ENCODE measurements around the gene PAPOLA.

PAPOLA gene

DNA sequence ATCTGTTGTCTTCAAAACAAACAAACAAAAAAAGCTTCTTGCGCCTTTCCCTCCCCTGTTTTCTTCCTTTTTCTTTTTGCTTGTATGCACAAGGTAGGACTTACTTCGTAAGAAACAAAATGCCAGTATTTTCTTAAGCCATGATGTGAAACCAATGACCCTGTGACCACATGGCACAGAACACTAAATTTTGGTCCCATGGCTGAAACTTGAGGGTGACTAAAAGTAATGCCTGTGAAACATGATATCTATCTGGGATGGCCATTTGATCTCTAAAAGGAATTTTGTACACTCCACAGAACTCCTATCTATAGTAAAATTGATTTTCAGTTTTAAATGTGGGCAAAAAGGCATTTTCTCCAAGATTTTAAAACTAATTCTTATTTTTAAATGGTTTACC lies 63.6 kb downstream of the PAPOLA start:
- DNase-seq (ENCODE audit: low read depth), result no peak

DNA sequence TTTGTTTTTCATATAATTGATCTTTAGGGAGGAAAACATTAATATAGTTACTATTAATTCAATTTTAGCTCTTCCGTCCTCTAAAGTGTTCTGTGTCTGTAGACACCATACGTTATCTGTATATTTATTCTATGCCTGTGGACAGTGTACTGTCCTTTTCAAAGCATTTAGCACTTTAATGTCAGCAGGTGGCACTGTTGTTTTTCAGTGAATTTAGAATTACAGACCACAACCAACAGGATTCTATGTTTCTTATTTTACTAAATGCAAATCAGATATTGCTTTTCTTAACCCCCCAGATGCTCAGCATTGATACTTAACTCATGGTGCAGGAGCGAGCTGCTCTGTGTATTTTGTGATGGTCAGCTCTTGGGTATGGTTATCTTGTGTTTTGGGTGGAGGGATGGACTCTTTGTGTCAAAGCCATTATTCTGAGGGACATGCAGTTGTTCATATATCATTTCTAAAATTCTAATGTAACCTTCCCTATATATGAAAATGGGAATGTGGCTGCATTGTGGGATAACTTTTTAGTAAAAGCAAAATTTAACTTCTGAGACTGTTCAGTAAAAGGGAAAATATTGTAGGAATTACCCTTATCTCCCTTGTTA lies 65.2 kb downstream of the PAPOLA start:
- DNase-seq (ENCODE audit: low read depth), result no peak

DNA sequence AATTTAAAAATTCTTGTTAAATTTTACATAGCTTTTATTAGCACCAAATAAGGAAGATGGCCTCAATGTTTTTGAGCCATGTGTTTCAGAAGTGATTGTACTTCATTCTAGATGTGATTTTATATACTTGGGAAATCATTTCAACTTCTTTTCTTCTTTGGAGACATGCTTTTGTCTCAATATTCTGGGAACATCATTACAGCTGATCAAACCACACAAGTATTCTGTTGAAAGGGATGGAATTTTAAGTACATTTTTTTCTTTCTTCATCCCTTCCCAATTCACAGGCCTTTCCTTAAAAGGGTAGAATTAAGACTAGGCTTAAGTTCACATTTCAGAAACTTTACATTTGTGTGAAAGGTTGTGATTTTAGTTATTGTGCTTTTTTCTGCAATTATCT lies 66.4 kb downstream of the PAPOLA start:
- DNase-seq (ENCODE audit: low read depth), result no peak

DNA sequence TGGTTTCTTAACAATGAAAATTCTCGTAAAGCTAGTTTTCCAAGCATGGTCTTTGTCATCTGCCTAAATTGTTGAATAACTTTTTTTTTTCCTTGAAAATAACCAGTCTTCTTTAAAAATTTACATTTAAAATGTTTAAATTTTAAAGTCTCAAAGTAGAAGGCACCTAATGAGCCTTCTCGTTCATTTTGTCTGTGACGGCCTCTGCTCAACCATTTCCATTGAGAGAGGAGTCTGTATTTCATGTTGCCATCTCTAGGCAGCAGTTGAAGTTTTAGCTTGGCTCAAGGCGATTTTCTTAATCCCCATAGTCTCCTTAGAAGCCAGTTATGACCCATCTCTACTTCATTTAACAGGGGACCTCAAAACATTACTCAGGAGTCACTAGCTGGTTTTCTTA lies 69.1 kb downstream of the PAPOLA start:
- DNase-seq (ENCODE audit: low read depth), result no peak

DNA sequence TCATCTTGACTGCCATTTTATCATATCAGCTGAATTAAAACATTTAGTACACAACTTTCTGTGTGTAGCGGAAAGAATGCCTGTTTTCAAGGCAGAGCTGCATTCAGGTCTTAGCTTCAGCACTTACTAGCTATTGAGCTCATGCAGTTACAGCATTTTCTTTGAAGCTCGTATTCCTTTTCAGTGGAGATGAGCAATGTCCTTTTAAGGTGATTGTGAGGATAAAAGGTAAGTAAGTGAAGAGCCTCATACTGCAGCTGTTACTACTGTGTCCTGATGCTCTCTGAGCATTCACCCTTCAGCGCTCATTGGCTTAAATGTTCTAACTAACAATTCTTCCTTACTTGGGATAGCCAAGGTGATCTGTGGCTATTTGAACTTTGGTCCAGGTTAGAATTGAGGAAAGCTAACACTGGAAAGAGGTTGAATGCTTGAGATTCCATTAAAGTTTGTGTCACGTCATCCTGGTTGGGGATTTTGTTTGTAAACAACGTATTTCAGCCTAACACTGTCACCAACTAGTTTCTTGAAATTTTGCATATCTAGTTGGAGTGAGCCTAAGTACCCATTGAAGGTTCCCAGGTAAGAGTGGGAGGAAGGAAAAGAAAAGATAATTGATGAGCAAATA lies 71.4 kb downstream of the PAPOLA start:
- DNase-seq (ENCODE audit: low read depth), result no peak

DNA sequence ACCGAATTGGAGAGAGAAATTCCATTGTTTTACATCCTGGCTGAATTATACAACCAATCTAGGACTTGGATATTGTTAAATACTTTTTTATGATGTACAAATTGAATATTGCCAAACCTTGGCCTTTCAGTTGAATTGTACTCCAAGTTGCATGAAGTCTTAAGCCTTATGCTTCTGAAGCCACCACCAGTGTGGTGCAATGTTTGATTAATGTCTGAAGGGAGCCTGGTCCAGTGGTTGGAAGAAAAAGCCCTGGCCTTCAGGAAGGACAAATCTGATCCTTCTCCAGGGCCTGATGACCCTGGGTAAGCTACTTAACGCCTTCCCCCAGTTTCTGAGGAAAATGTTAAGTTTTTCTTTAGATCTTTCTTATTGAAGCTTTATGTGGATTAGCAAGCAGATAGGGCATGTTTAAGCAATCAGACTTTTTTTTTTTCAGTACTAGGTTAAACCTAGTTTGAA lies 72.0 kb downstream of the PAPOLA start:
- no peak for DNase-seq (ENCODE audit: low read depth)

DNA sequence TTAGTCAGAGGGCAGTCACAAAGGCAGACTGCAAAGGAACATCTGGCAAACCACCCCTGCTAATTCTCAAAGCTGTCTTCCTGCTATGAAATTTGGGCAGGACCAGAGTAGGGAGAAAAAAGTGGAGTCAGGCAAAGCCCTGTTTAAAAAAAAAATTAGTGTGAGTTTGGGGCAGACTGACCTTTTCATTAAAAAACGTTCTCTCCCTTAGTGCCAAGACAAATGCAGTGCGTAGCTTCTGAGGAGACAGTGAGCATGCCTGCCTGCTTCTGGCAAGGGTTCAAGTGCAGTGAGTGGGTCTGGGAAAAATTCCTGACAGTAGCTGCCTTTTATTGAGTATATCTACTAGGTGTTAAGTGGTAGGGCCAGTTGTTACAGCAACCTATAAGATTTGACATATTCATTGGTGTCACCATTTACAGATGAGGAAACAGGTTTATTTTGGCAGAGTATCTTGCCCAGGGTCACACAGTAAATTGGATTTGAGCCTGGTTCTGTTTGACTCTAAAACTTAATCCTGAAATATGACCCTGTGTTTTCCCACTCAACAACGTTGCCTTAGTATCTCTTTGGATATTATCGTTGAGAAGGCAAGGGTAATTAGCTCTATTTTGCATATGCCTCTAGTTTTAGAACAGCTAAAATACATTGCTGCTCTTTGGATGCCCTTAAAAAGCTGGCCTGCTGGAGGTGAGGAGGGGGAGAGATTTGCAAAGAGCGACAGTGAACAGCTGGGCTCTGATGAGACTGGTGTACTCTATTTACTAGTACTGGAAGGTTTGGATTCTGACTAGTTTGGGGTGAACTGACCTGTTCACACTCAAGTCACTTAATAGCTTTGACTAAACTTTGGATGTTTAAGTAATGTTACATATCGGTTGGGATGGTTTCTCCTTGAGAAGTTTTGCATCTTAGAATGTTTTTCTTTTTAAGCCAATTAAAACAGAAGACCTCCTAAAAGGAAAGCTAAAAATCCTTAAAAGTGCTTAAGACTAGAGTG lies 72.8 kb downstream of the PAPOLA start:
- peak; percentile 19 for DNase-seq (ENCODE audit: low read depth)

DNA sequence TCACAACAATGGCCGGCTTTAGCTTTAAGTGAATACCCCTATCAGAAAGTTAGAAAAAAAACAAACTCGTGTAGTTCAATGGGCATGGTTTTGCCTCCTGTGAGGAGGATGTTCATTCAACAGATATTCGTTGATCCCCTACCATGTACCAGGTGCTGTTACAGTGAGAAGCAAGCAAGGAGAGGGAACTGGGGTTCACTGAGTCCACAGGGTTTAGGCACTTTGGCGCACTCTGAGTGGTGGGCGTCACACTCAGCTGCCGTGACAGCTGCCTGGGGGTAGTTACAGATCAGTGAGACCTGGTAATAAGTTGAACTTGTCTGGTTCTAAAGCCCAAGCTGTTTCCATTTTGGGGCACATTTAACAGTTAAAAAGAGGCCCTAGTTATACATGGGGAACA lies 74.2 kb downstream of the PAPOLA start:
- DNase-seq (ENCODE audit: low read depth), result no peak

DNA sequence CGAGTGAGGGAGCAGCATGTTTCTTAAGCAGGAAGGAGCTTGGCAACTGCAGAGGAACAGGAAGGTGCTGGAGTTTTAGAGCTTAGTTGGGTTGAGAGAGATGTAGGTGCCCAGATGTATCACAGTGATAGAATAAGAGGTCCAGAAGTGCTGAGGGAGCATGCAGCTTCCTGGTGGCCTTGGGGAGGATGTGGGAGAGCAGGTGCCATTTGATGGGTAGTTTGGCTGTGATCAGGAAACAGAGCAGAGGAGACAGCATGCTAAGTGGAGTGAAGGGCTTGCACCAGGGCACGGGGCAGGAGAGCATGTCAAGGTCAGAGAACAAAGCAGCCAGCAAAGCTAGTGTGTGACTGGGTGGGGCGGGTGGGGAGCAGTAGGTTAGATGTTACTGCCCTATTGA lies 74.8 kb downstream of the PAPOLA start:
- DNase-seq (ENCODE audit: low read depth), result no peak

DNA sequence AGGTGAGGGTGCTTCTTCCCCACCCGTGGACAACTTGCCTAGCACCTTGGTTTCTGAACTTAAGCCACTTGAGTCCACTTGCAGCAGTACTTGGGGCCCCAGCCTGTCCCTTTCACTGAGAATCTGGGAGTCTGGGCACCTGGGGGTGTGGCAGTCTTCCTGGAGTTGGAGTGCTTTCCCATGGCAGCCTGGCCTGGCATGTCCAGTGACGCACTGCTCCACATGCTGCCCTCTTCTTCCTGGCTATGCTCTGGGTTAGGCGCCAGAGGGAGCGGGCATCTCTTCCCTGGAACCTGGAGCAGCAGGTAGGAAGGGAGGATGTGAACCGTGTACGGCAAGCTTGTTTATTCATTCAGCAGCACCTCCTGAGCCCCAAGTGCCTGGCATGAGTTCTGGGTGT lies 76.4 kb downstream of the PAPOLA start:
- DNase-seq (ENCODE audit: low read depth), result no peak

DNA sequence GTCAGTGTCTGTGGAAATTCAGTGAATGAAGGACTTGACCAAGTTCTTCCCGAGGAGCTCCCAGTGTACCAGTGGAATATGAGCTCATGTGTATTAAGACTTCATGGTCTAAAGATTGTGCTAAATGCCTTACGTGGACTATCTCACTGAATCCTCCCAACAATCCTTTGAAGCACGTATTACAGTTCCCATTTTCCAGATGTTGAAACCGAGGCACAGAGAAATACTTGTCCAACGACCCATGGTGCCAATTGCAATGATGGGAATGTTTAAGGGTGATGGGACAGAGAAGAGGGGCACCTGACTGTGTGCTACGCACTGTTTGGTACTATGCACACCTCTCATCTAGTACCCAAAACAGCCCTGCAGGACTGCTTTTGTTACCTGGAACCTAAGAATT lies 77.2 kb downstream of the PAPOLA start:
- DNase-seq (ENCODE audit: low read depth), result no peak

DNA sequence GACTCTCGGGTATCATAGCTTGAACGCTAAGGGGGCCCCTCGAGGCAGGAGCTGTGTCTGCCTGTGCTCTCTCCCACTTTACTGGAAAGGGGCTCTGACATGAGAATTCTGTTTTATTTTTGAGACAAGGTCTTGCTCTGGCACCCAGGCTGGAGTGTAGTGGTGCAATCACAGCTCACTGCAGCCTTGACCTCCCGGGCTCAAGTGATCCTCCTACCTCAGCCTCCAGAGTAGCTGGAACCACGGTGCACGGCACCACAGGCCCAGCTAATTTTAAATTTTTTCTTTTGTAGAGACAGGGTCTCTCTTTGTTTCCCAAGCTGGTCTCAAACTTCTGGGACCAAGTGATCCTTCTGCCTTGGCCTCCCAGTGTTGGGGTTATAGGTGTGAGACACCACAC lies 77.7 kb downstream of the PAPOLA start:
- DNase-seq (ENCODE audit: low read depth), result no peak

DNA sequence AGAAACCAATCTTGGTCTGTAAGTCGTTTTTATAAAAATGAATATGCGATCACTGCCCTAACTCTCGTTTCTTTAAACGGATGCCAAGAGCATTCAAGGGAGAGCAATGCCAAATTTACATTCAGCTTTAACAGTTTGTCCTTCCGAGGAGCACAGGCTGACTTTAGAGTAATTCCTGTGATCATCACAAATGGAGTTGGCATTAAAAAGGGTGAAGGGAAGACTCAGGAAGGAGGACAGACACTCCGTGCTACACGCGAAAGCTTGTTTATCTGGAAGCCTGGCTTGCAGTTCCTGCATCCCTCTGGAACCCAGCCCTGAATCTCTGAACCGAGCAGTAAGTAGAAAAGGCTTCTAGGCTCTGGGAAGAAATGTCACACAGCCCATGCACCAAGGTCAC lies 78.4 kb downstream of the PAPOLA start:
- no peak for DNase-seq (ENCODE audit: low read depth)

DNA sequence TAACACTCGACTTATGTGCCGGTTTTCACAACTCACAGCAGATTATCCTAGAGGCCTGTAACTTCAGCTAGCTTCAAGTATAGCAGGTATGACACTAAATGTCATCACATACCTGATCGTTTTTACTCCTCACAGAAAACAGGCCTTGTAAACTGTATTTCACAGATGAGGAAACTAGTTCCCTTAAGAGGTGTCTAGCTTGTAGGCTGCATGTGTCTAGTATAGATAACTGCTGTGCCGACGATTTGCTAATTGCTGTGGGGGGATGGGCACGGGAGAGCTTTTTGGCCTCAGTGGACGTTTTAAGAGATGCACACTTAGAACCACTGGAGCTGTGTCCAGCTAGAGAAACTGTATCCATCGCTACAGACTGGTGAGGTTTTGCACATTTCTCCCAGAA lies 78.8 kb downstream of the PAPOLA start:
- DNase-seq (ENCODE audit: low read depth), result no peak

DNA sequence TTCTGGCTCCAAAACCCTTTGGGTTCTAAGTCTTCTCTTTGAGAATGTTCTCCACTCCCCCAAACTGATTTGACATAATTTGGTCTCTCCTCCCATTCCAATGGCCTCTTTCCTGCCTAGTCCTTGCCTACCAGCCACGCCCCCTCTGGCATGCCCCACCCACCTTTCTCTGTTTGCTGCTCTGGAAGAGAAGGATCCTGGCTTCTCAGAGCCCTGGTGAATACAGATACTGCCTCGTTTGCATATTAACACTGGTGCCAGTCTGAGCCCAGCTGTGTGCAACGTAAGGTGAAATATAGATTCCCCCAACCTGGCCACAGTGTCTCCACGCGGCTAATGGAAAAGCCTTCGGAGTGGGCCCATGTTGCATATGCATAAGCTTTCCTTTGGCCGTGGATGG lies 79.7 kb downstream of the PAPOLA start:
- no peak for DNase-seq (ENCODE audit: low read depth)

DNA sequence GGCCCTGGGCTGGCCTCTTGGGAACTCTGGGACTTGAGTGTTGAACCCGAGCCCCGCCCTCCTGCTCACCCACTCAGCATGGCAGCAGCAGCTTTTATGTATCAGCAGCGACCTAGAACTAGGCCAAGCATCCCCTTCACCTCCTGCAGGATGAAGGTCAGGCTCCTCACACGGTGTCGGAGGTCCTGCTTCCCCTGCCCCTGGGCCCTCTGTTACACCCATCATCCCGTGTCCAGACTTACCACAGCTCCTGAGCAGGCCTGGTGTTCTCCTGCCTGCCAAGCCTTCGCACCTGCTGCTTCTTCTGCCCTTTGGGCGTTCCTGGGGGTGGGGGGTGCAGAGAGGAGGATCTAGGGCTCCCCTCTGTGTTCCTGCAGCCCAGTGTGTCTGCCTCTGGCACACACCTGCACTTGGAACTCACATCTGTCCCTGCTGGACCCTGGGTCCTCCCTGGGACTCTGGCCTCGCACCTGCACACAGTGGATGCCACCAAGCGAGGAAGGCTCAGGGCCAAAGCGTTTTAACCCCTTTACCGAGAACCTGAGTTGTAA lies 80.3 kb downstream of the PAPOLA start:
- no peak for DNase-seq (ENCODE audit: low read depth)

DNA sequence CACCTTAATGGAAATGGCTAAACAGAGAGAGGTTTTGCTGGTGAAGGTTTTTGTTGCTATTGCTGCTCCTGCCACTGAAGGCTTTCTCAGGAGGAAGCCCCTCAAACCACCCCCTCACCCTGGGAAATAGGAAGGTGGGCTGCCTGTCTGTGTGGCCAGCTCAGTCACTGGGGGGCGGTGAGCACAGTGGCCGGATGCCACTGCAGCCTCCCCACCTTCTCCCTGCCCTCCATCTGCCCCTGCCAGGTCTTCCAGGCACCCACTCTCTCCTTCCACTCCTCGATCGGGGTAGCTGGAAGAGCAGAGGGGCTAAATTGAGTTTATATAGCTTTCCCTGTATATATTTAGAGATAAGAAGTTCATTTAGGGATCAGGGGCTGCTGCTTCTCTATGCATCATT lies 80.8 kb downstream of the PAPOLA start:
- DNase-seq (ENCODE audit: low read depth), result no peak

DNA sequence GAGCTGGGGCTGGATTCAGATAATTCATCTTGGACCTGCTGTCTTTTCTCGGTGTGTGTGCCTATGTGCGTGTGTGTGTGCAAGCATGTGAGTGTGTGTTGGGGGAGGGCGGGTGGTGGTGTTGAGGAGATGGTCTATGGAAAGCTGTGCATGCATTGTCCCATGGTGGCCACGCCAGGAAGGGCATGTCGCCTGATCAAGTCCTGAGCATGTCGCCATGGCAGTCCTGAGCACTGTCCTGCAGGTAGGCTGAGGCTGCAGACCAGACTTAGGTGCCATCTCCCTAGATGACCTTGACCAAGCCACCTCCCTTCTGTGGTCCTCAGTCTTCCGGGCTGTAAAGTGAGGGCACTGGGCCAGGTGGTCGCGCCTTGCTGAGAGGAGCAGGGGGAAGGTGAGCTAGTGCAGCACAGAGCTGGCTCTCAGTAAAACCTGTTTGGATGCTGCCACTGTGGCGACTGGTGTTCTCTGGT lies 81.4 kb downstream of the PAPOLA start:
- DNase-seq (ENCODE audit: low read depth), result no peak

DNA sequence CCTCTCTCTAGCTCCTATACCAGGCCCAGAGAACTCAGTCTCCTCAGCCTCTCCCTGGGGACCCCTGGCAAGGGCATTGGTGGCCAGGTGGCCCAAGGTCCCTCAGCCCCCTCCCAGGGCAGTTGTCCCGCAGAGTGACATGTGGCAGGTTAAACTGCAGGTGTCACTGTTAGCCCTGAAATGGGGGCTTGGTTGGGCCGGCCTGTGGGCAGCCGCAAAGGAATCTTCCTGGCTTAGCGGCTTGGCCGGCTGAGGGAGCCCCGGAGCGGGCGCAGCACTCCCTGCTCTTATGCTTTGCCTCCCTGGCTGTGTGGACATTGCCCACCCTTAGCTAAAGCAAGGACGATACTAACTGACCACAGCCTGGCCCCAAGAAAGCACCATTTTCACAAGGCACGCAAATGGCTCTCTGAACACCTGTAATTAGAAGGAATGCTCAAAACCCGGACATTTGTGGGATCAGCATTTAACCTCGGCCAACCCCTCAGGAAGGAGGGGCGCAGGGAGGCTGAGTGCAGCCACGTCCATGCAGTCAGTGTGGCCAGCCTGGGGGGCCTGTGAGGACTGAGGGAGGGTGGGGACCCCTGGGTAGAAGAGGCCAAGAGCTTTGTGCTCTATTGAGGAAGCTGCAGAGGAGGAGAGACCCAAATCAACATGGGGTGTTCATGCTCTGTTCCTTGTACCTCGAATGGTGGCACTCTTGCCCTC lies 82.2 kb downstream of the PAPOLA start:
- DNase-seq (ENCODE audit: low read depth), result no peak

DNA sequence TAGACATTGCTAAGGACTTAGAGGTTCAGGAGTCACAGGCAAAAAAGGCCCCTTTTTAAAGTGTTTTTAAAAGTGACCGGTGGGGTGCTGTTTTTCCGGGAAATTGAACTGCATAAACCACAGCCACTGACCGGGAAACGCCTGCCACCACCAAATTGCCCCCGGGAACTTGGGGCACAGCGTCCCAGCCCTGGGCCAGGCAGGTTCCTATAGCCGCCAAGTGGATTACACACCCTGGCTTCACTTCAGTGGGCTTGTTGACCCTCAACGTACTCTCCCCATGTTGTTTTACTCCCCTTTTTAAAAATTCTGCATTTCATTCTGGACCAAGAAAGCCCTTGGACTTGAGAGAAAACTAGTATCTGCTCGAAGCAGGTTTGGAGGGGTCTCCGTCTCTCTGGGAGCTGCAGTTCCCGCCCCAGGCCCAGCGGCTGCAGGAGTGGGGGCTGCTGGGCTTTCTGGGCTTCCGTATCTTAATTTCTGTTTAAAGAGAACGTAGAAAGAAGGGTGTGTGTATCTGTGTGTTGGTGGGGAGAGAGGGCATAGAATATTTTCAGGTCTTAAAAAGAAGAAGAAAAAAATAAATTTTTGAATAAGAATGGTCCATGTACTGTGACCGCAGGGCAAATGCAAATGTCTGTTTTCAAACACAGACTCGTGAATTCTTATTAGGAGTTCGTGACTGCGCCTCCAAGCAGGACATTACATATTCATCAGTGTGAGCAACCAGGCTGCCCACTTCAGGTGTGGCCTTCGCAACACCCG lies 82.9 kb downstream of the PAPOLA start:
- no peak for DNase-seq (ENCODE audit: low read depth)

DNA sequence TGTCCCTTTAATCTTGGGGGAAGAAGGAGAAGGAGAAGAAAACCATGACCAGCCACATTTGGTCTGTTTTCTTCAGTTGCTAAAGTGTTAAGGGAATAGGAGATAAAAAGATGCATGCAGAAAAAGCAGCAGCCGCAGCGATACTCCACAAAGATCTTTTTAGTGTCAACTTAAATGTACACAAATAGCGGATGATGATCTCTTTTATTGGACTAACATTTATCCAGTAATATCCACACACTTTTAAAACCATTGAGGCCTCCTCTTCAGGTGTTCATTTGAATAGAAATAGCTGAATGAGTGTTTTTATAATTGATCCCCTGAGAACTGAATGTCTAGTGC lies 83.5 kb downstream of the PAPOLA start:
- DNase-seq (ENCODE audit: low read depth), result no peak
